HCT116 (cell line): ENCODE data around the gene FIP1L1. TPM values are rescaled to one million over a fixed set of nuclear protein-coding genes. Genes with fewer than 3 reads are reported as not detected.

Experiments
- ATAC-seq: fragments of 200-7000 bp; cut with Tn5 transposase; 2 replicates; pipeline ENCODE4 v1.9.1; 2020; ENCODE audit warnings: mild to moderate bottlenecking, moderate library complexity
- BruUV-seq: library from RNA; stranded (reverse); fragments of 400-500 nt; replicated peaks from 2 replicates; lab custom pipeline; 2021; lab: Mats Ljungman, UMichigan
- CTCF ChIA-PET: fragments of 300-600 bp; sonication (Branson Sonifier 250); formaldehyde crosslinking; loops from one replicate; lab custom pipeline; 2021; ENCODE audit warnings: antibody characterized with exemption; lab: Charles Lee
- POLR2A ChIA-PET: fragments of 300-600, 350-600 bp; sonication (Branson Sonifier 250); formaldehyde crosslinking; loops from one replicate; lab custom pipeline; 2021; ENCODE audit warnings: antibody characterized with exemption; lab: Charles Lee
- RAD21 ChIA-PET, 2 experiments: fragments of 300-600 bp; sonication (Branson Sonifier 250); formaldehyde crosslinking; loops; one replicate each; lab custom pipeline; 2023; ENCODE audit warnings: low total read pairs in 2 of 2; ENCODE audit not compliant: uncharacterized antibody in 2 of 2, unreplicated experiment in 2 of 2, low non-redundant PET in 1 of 2; lab: Charles Lee
- DNase-seq: peaks from one replicate; pipeline ENCODE4 v3.0.0-alpha.2; 2010; ENCODE audit warnings: low read depth, low spot score
- H2AFZ ChIP-seq: fragments of 200-600 bp; shearing (Covaris generic), sonication (generic); 2 replicates; pipeline ENCODE4 v1.6.1; 2017; ENCODE audit warnings: low read depth, mixed run types, mixed read lengths, antibody characterized with exemption, low read length; ENCODE audit not compliant: poor library complexity, severe bottlenecking
- H3K27ac ChIP-seq: 2 replicates; pipeline ENCODE4 v1.5.1; 2012; ENCODE audit warnings: low read depth, low read length
- H3K27me3 ChIP-seq: fragments of 200-600 bp; sonication (generic); 2 replicates; pipeline ENCODE4 v1.6.1; 2016; ENCODE audit warnings: mixed run types, low read length, mixed read lengths; ENCODE audit not compliant: insufficient read depth
- H3K36me3 ChIP-seq, 2 experiments: fragments of 200-500 bp in 1 of 2; fragments of 200-600 bp in 1 of 2; sonication (Bioruptor generic) in 1 of 2; sonication (generic) in 1 of 2; 2 replicates each; pipeline versions ENCODE4 v1.5.1 to v1.6.1; 2014 to 2016; ENCODE audit warnings: low read length in 2 of 2, inconsistent platforms in 1 of 2, mixed read lengths in 1 of 2, mixed run types in 1 of 2; ENCODE audit not compliant: insufficient read depth in 2 of 2, control insufficient read depth in 1 of 2
- H3K4me1 ChIP-seq, 2 experiments: fragments of 200-600 bp in 1 of 2; sonication (generic) in 1 of 2; 2 replicates each; pipeline versions ENCODE4 v1.5.1 to v1.6.1; 2012 to 2017; ENCODE audit warnings: low read length in 2 of 2, inconsistent platforms in 1 of 2, mild to moderate bottlenecking in 1 of 2, mixed read lengths in 1 of 2, mixed run types in 1 of 2, moderate library complexity in 1 of 2; ENCODE audit not compliant: insufficient read depth in 2 of 2, control insufficient read depth in 1 of 2
- H3K4me2 ChIP-seq: fragments of 200-600 bp; sonication (generic); 2 replicates; pipeline ENCODE4 v1.6.1; 2017; ENCODE audit warnings: mixed run types, low read length, mixed read lengths
- H3K4me3 ChIP-seq, 2 experiments: fragments of 200-600 bp in 1 of 2; sonication (generic) in 1 of 2; replicated peaks in 1 of 2; 2 replicates each; pipeline ENCODE4 v1.5.1; 2011 to 2016; ENCODE audit warnings: low read length in 2 of 2, control low read depth in 1 of 2, low read depth in 1 of 2, mild to moderate bottlenecking in 1 of 2, mixed read lengths in 1 of 2, mixed run types in 1 of 2
- H3K79me2 ChIP-seq: fragments of 200-600 bp; sonication (generic); 2 replicates; pipeline ENCODE4 v1.6.1; 2017; ENCODE audit warnings: mild to moderate bottlenecking, mixed run types, low read length, moderate library complexity, mixed read lengths; ENCODE audit not compliant: insufficient read depth
- H3K9ac ChIP-seq: fragments of 200-600 bp; sonication (generic); 2 replicates; pipeline ENCODE4 v1.6.1; 2016; ENCODE audit warnings: low read length, mixed read lengths
- H3K9me2 ChIP-seq: fragments of 200-600 bp; sonication (generic), shearing (Covaris generic); 2 replicates; pipeline ENCODE4 v1.6.1; 2017; ENCODE audit warnings: mixed run types, mild to moderate bottlenecking, moderate library complexity; ENCODE audit not compliant: insufficient read depth
- H3K9me3 ChIP-seq, 2 experiments: fragments of 200-500 bp in 1 of 2; fragments of 200-600 bp in 1 of 2; sonication (Bioruptor generic) in 1 of 2; sonication (generic) in 1 of 2; 2 replicates each; pipeline ENCODE4 v1.6.1; 2014 to 2017; ENCODE audit warnings: low read length in 2 of 2, mixed read lengths in 2 of 2, inconsistent platforms in 1 of 2, low read depth in 1 of 2, mild to moderate bottlenecking in 1 of 2, mixed run types in 1 of 2, moderate library complexity in 1 of 2; ENCODE audit not compliant: control insufficient read depth in 1 of 2, insufficient read depth in 1 of 2
- H4K20me1 ChIP-seq: fragments of 200-600 bp; sonication (generic), shearing (Covaris generic); 2 replicates; pipeline ENCODE4 v1.6.1; 2017; ENCODE audit warnings: mixed run types, mild to moderate bottlenecking, moderate library complexity; ENCODE audit not compliant: insufficient read depth
- JUND ChIP-seq: IDR thresholded peaks from 2 replicates; pipeline ENCODE4 v1.6.1; 2012
- MAX ChIP-seq: IDR thresholded peaks from 2 replicates; pipeline ENCODE4 v1.6.1; 2012
- SP1 ChIP-seq: IDR thresholded peaks from 2 replicates; pipeline ENCODE4 v1.6.1; 2012; ENCODE audit warnings: low read depth
- SRF ChIP-seq: IDR thresholded peaks from 2 replicates; pipeline ENCODE4 v1.6.1; 2012; ENCODE audit warnings: low read depth
- TCF7L2 ChIP-seq: IDR thresholded peaks from 2 replicates; pipeline ENCODE4 v1.7.0; 2011; ENCODE audit warnings: borderline replicate concordance, inconsistent platforms; ENCODE audit not compliant: insufficient read depth, insufficient read length; ENCODE audit errors: extremely low read depth
- YY1 ChIP-seq: IDR thresholded peaks from 2 replicates; pipeline ENCODE4 v1.6.1; 2011; ENCODE audit warnings: low read length, low read depth, moderate library complexity, mild to moderate bottlenecking; ENCODE audit not compliant: insufficient replicate concordance; ENCODE audit errors: extremely low read depth
- ZNF274 ChIP-seq: fragments of 200-500 bp; sonication (Bioruptor generic); IDR thresholded peaks from 2 replicates; pipeline ENCODE4 v1.6.1; 2014; ENCODE audit warnings: mild to moderate bottlenecking, low read depth, low read length, inconsistent platforms
- intact Hi-C: fragments of 100-400 bp; cut with micrococcal nuclease; formaldehyde crosslinking; loops from 2 replicates; pipeline ENCODE4 v1.10.0; 2022
- total RNA-seq: library from RNA; stranded (reverse); gene quantifications from one replicate; pipeline ENCODE4 v1.2.1, GENCODE V29; 2021; ENCODE audit not compliant: unreplicated experiment

FIP1L1 gene
- total RNA-seq, 1 experiment from 2014 or later: 63.6 TPM

- no peak for TF ChIP-seq SP1
- no peak for TF ChIP-seq TCF7L2
- no peak for TF ChIP-seq JUND
- TF ChIP-seq ZNF274: no peak
These were observed 49.9 kb downstream of the FIP1L1 start (continued) for GRCh38 chr4:53427366-53427765.

GRCh38 chr4:53431052-53431451 lies 53.6 kb downstream of the FIP1L1 start:
- CTCF ChIA-PET: no interaction called here
- no TSS peak for BruUV-seq
- intact Hi-C loops: no loop called here
- Histone ChIP-seq H3K4me3 (no peak overlapping the region), H3K79me2 (peaks cover 45% of the 10 kb centered on the region), H3K4me1 (no peaks in the 10 kb centered on the region), H3K9ac (no peak overlapping the region), H3K27ac (no peak overlapping the region), H2AFZ (no peak overlapping the region), H3K9me3 (no peaks in the 10 kb centered on the region), H3K36me3 (peaks cover 21 to 26% of the 10 kb centered on the region in 2 experiments), H3K4me2 (no peak overlapping the region)
- DNase-seq (no peak), ATAC-seq (no peak)
- POLR2A ChIA-PET: no interaction called here
- no peak for TF ChIP-seq SRF
- TF ChIP-seq YY1: no peak
- no peak for TF ChIP-seq MAX
- TF ChIP-seq, all 23 proteins: peak for 0
- RAD21 ChIA-PET: no interaction called here
- Histone ChIP-seq H3K27me3 (no peaks in the 10 kb centered on the region), H4K20me1 (no peaks in the 10 kb centered on the region; the same call in 1 of the 2 replicates), H3K9me2 (no peaks in the 10 kb centered on the region)
